Measurements from ENCODE around the gene FOLR1.
"Not testable (repeated sequence)": the region's sequence is repeated elsewhere in the genome, so short reads cannot be mapped to it uniquely, and the experiment has no call there.

The FOLR1 gene

GRCh38 chr11:72191961-72192381 lies at the start of gene FOLR1:
Gene FOLR1, plus strand, starts transcription at chr11:72192140. Its CDS starts 34 bp downstream, at chr11:72192174.
- no peak for DNase-seq (ENCODE audit: low spot score)

GRCh38 chr11:72142543-72142942 lies 49.4 kb upstream of the FOLR1 start:
- DNase-seq (ENCODE audit: low spot score), result not testable (repeated sequence)

DNA sequence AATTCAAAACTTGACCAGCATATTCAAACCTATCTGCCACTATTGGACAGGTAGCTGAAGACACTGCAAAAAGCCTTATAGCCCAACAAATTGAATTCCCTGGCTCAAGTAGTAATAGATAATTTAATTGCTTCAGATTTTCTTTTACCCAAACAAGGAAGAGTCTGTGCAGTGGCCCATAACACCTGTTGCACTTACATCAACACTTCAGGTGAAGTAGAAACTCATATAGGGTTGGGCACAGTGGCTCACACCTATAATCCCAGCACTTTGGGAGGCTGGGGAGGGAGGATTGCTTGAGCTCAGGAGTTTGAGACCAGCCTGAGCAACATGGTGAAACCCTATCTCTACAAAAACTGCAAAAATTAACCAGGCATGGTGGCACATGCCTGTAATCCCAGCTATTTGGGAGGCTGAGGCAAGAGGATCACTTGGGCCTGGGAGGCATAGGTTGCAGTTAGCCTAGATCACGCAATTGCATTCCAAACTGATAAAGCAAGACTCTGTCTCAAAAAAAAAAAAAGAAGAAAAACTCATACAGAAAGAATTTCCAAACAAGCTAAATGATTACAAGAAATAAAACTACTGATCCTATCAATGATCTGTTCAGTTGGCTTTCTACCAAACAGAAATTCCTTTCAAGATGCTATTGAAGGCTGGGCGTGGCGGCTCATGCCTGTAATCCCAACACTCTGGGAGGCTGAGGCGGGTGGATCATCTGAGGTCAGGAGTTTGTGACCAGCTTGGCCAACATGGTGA lies 47.0 kb upstream of the FOLR1 start:
- DNase-seq (ENCODE audit: low spot score), result no peak

GRCh38 chr11:72146625-72147024 lies 45.3 kb upstream of the FOLR1 start:
- DNase-seq (ENCODE audit: low spot score), result no peak

- DNase-seq (ENCODE audit: low spot score), result no peak
These were observed 41.1 kb upstream of the FOLR1 start for GRCh38 chr11:72150882-72151281.

GRCh38 chr11:72153874-72154273 lies 38.1 kb upstream of the FOLR1 start:
- DNase-seq (ENCODE audit: low spot score), result not testable (repeated sequence)

DNA sequence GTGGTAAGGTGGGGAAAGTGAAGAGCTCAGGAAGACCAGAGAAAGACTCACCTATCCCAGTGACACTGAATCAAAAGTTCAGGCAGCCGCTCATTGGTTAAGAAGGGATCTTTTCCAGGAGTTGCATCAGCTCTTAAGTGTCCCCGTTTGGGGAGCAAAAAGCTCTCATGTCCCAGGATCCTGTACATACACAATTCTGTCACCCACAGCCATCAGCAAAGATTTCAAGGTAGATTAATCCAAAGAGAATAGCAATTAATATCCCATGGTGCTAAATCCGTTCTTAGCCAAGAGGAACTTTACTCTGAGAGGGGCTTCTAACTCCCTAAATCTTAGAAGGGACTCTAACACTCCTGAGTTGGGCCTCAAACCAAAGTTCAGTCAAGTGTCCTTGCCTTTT lies 37.1 kb upstream of the FOLR1 start:
- no peak for DNase-seq (ENCODE audit: low spot score)

GRCh38 chr11:72155751-72156150 lies 36.2 kb upstream of the FOLR1 start:
- no peak for DNase-seq (ENCODE audit: low spot score)

DNA sequence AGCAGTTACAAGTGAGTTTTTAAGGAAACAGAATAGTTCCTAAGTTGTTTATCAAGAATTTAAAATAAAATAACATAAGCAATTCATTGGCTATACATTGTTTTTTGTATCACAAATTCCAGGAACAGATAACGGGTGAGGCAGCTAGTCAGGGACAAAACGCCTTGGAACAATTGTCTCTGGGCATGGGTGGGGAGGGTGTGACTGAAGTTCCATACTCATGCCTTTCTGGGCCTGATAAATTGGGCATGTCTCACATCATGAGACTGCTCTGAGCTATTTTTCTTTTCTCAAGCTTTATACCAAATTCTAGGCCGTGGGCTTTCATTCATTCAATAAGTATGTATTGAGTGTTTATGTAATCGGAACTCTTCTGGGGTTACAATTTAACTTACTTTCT lies 34.8 kb upstream of the FOLR1 start:
- DNase-seq (ENCODE audit: low spot score), result no peak

GRCh38 chr11:72160319-72160718 lies 31.6 kb upstream of the FOLR1 start:
- DNase-seq (ENCODE audit: low spot score), result no peak

- no peak for DNase-seq (ENCODE audit: low spot score)
These were observed 28.9 kb upstream of the FOLR1 start for GRCh38 chr11:72162891-72163492.

DNA sequence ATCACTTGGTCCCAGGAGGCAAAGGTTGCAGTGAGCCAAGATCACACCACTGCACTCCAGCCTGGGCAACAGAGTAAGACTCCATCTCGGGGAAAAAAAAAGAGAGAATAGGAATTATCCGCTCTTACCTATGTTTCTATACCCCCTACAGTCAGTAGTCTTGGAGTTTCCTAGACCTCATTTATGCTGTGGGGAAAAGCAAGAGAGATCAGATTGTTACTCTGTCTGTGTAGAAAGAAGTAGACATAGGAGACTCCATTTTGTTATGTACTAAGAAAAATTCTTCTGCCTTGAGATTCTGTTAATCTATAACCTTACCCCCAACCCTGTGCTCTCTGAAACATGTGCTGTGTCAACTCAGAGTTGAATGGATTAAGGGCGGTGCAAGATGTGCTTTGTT lies 27.8 kb upstream of the FOLR1 start:
- not testable (repeated sequence) for DNase-seq (ENCODE audit: low spot score)

GRCh38 chr11:72169046-72169555 lies 22.8 kb upstream of the FOLR1 start:
- DNase-seq (ENCODE audit: low spot score), result not testable (repeated sequence)

- not testable (repeated sequence) for DNase-seq (ENCODE audit: low spot score)
These were observed 22.2 kb upstream of the FOLR1 start for GRCh38 chr11:72169754-72170153.

- DNase-seq (ENCODE audit: low spot score), result not testable (repeated sequence)
These were observed 19.9 kb upstream of the FOLR1 start for GRCh38 chr11:72172043-72172442.

- no peak for DNase-seq (ENCODE audit: low spot score)
These were observed 18.6 kb upstream of the FOLR1 start for GRCh38 chr11:72173291-72173690.

GRCh38 chr11:72174302-72175070 lies 17.5 kb upstream of the FOLR1 start:
- no peak for DNase-seq (ENCODE audit: low spot score)

DNA sequence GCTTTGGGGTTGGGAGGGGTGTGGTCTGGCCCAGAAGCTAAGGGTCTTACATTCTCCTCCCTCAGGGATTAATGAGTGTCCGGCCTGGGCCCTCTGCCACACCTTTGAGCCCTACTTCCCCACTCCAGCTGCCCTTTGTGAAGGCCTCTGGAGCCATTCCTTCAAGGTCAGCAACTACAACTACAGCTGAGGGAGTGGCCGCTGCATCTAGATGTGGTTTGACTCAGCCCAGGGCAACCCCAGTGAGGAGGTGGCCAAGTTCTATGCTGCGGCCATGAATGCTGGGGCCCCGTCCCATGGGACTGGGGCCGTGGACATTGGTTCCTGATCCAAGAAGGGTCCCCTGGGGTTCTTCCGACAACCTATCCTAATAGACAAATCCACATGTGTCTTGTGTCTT lies 14.3 kb upstream of the FOLR1 start:
- no peak for DNase-seq (ENCODE audit: low spot score)

- DNase-seq (ENCODE audit: low spot score), result no peak
These were observed 12.7 kb upstream of the FOLR1 start for GRCh38 chr11:72179049-72179803.

- DNase-seq (ENCODE audit: low spot score), result no peak
These were observed 12.0 kb upstream of the FOLR1 start for GRCh38 chr11:72179804-72180396.

- DNase-seq (ENCODE audit: low spot score), result not testable (repeated sequence)
These were observed 10.9 kb upstream of the FOLR1 start for GRCh38 chr11:72180892-72181552.

Data from HuH-7.5 (cell line).